Measurements from ENCODE around the gene FLVCR2.
"Not testable (repeated sequence)": the region's sequence is repeated elsewhere in the genome, so short reads cannot be mapped to it uniquely, and the experiment has no call there.

The FLVCR2 gene

DNA sequence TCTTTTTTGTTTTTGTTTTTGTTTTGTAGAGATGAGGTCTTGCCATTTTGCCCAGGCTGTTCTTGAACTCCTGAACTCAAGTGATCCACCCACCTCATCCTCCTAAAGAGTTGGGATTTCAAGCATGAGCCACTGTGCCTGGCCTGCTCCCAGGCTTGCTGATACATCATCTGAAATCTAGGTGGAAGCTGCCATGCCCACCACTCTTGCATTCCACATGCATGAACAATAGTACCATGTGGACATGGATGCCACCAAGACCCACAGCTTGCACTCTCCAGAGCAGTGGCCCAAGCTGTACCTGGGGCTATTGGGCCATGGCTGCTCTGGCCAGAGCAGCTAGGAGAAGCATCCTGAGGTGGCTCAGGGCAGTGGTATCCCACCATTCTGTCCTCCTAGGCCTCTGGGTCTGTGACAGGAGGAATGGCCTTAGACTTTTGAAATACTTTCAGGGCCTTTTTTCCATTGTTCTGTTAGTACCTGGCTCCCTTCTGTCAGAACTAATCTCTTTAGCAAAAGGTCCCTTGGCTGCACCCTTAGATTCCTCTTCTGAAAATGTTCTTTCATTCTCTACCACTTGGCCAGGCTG, 13.7 kb downstream of the FLVCR2 start:
- no peak for DNase-seq (ENCODE audit: low read depth in 1 of 2, low spot score in 1 of 2)

GRCh38 chr14:75595226-75595625, 16.8 kb downstream of the FLVCR2 start:
- no peak for DNase-seq (ENCODE audit: low read depth in 1 of 2, low spot score in 1 of 2)

DNA sequence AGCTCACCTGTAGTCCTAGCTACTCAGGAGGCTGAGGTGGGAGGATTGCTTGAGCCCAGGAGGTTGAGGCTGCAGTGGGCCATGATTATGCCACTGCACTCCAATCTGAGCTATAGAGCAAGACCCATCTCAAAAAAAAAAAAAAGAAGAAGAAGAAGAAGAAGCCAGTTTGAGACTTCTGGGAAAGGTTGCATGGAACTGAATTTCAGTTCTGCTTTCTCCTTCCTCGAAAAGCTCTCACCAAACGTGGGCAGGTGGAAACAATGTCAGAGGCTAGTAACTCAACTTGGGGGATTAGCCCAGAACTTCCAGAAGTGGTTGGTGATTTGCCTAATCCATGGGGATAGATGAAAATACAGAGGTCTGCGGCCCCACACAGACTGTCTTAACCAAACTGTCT, 18.7 kb downstream of the FLVCR2 start:
- no peak for DNase-seq (ENCODE audit: low read depth in 1 of 2, low spot score in 1 of 2)

DNA sequence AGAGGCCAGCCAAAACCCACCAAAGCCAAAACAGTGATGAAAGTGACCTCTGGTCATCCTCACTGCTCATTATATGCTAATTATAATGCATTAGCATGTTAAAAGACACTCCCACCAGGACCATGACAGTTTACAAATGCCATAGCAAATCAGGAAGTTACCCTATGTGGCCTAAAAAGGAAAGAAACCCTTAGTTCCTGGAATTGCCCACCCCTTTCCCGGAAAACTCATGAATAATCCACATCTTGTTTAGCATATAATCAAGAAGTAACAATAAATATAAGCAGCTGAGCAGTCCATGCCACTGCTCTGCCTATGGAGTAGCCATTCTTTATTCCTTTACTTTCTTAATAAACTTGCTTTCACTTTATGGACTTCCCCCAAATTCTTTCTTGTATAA, 21.7 kb downstream of the FLVCR2 start:
- not testable (repeated sequence) for DNase-seq (ENCODE audit: low read depth in 1 of 2, low spot score in 1 of 2)

GRCh38 chr14:75601061-75601460, 22.6 kb downstream of the FLVCR2 start:
- DNase-seq (ENCODE audit: low read depth in 1 of 2, low spot score in 1 of 2), result not testable (repeated sequence)

DNA sequence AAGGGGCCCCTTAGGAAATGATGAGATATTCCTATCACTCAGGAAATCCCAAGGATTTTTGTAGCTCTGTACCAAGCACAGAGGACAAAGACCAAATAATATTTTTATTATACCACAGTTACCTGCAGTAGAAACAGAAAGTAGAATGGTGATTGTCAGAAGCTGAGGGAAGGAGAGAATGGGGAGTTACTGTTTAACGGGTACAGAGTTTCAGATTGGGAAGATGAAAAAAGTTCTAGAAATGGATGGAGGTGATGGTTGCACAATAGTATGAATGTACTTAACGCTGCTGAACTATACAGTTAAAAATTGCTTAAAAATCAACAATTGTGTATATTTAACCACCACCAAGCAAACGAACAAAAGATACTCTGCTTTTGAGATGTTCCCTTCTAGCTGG, 24.1 kb downstream of the FLVCR2 start:
- no peak for DNase-seq (ENCODE audit: low read depth in 1 of 2, low spot score in 1 of 2)

DNA sequence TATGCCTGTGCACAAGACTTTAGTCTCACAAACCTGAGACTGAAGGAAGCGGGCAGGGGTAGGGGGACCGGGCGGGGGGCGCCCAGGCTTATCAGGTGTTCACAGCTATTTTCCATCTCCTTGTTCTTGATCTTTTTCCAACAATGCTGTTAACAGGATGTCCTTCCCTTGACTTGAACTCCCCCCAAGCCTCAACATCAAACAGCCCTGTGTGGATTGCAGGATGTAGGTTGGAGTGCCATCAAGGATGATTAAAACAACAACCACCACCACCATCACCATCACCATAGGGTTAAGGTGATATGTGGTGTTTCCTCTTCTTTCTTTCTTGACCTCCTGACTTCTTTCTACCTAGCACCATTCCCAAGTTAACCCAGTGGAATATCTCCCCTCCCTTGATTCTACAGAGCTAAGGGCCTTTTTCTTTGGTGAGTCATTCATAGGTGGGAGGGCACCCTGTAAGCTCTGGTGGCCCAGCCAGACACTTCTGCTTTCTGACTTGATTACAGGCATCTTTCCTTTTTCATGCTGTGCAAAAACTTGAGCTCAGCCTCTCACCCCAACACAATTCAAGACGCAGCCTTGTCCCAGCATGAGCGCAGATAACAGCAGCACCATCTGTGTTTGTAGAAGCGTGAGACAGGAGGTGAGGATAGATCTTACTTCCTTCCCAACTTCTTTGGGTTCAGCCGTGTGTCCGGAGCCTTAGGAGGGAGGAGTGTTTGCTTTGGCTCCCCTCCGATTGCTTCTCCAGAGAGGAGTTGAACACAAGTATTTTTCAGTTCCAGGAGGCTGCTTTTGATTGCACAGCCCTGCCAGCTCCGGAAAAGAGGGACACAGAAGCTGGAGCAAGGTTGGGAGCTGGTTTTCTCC, 26.8 kb downstream of the FLVCR2 start:
- no peak for DNase-seq (ENCODE audit: low read depth in 1 of 2, low spot score in 1 of 2)

DNA sequence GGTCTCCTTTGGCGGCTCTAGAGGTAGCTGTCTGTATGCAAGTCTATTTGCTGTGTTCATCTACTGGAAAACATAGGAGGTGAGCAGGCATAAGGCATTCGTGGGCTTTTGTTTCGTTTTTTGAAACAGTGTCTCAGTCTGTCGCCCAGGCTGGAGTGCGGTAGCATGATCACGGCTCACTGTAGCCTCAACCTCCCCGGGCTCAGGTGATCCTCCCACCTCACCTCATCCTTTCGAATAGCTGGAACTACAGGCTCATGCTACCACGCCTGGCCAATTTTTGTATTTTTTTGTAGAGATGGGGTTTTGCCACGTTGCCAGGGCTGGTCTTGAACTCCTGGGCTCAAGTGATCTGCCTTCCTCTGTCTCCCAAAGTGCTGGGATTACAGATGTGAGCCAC, 27.5 kb downstream of the FLVCR2 start:
- DNase-seq (ENCODE audit: low read depth in 1 of 2, low spot score in 1 of 2), result no peak

GRCh38 chr14:75607044-75607443, 28.6 kb downstream of the FLVCR2 start:
- no peak for DNase-seq (ENCODE audit: low read depth in 1 of 2, low spot score in 1 of 2)

GRCh38 chr14:75607842-75608640, 29.6 kb downstream of the FLVCR2 start:
- no peak for DNase-seq (ENCODE audit: low read depth in 1 of 2, low spot score in 1 of 2)

DNA sequence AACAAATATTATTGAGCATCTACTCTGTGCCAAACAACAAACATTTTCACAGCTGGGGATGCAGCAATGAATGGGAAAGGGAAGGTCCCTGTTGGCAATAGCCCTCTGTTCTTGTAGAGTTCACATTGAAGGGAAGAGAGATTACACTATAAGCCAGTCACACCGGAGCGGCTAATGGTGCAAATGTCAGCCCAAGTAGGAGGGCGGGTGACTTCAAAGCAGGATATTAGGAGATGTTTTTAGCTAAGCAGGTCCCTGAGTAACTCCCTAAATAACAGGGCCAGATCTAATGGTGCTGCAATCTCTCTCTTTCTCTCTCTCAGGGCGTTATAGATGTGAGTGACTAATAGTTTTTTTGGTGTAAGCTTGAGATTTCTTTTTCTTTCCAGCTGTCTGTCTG, 30.7 kb downstream of the FLVCR2 start:
- no peak for DNase-seq (ENCODE audit: low read depth in 1 of 2, low spot score in 1 of 2)

GRCh38 chr14:75609606-75610475, 31.4 kb downstream of the FLVCR2 start:
- no peak for DNase-seq (ENCODE audit: low read depth in 1 of 2, low spot score in 1 of 2)

DNA sequence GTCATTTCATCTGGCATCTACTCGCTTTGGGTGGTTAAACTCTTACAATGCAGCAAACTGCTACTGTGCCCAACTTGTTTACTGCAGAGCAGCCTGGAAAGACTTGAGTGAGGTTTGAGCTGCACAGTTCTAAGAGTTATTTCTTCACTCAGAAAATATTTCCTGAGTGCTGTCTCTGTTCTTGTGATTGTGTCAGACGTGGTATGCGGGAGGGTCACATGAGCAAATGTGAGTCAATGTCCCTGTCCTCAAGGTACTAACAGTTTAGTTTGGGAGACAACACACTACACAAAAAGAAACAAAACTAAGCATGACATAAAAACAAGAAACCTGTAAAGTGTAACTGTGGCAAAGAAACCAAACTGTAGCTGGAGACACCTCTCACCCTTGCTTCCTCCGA, 32.4 kb downstream of the FLVCR2 start:
- DNase-seq (ENCODE audit: low read depth in 1 of 2, low spot score in 1 of 2), result no peak

GRCh38 chr14:75612157-75612556, 33.7 kb downstream of the FLVCR2 start:
- no peak for DNase-seq (ENCODE audit: low read depth in 1 of 2, low spot score in 1 of 2)

GRCh38 chr14:75614179-75614578, 35.8 kb downstream of the FLVCR2 start:
- no peak for DNase-seq (ENCODE audit: low read depth in 1 of 2, low spot score in 1 of 2)

DNA sequence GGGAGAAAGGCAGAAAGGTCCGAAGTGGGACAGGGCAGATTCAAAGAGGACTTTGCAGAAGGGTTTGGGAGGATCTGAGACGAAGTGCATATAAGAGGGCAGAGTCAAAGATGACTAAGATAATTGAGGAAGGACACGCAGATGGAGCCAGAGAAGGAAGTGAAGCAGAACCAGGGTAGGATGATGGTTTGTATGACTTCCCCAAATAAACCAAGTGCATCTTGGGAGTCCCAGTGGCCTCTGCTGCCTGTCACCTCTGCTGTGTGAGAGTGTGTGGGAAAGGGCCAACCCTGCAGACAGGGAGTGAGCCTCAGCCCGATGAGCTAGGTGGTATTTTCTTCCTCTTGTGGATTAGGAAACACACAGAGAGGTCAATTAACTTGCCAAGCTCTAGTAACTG, 36.8 kb downstream of the FLVCR2 start:
- DNase-seq (ENCODE audit: low read depth in 1 of 2, low spot score in 1 of 2), result no peak

DNA sequence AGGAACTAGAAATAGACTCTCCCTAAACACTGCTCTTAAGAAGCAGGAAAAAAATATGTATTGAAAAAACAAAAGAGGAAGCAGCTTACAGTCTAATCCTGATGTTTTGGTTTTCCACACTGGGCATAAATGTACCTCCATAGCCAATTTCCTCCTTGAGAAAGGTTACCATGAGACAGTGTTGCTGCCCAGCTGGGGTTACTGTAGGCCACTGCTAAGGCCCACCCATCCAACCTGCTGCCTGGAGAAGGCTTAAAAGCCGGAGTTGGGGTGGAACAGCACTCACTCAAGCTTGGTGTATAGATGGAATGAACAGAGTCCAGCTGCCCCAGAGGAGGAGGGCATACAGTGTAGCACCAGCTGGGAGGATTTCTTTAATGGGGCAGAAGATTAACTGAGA, 41.1 kb downstream of the FLVCR2 start:
- DNase-seq (ENCODE audit: low read depth in 1 of 2, low spot score in 1 of 2), result no peak

- no peak for DNase-seq (ENCODE audit: low read depth in 1 of 2, low spot score in 1 of 2)
Measured at GRCh38 chr14:75625034-75625433, 46.6 kb downstream of the FLVCR2 start.

DNA sequence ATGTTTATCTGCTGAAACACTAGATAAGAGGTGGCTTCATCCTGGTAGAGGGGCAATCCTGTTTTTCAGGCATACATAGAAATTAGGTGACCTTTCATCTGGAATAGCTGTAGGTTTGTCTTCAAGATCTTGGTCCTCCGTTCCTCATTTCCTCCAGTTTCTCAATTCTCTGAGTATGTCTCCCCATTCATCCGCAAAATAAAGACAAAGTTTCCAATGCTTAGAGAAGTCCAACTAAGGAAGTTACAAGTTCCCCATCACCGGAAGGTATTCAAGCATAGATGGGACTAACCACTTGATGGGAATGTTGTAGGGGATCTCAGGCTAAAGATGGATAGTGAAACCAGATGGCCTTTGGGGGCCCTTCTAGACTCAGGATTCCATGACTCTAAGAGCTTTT, 48.0 kb downstream of the FLVCR2 start:
- no peak for DNase-seq (ENCODE audit: low read depth in 1 of 2, low spot score in 1 of 2)

GRCh38 chr14:75626863-75627262, 48.4 kb downstream of the FLVCR2 start:
- DNase-seq (ENCODE audit: low read depth in 1 of 2, low spot score in 1 of 2), result no peak

GRCh38 chr14:75627406-75627805, 49.0 kb downstream of the FLVCR2 start:
- no peak for DNase-seq (ENCODE audit: low read depth in 1 of 2, low spot score in 1 of 2)
